Mammary epithelial cell (primary cell): ENCODE results near the gene GABRR2.

Experiments used
- EZH2 ChIP-seq: IDR thresholded peaks from 2 replicates; pipeline ENCODE4 v1.6.1; 2012; ENCODE audit warnings: low read length, inconsistent platforms, borderline replicate concordance
- TF ChIP-seq, protein P1 (sequence below), 2 donors: IDR thresholded peaks in 1 of 2; conservative IDR thresholded peaks in 1 of 2; 2 replicates each; pipeline ENCODE4 v1.5.1; 2011 to 2012; ENCODE audit warnings: inconsistent platforms in 2 of 2, low read length in 2 of 2, mild to moderate bottlenecking in 2 of 2, control low read depth in 1 of 2, low read depth in 1 of 2; ENCODE audit not compliant: insufficient read depth in 1 of 2; ENCODE audit errors: extremely low read depth in 1 of 2

DNA sequence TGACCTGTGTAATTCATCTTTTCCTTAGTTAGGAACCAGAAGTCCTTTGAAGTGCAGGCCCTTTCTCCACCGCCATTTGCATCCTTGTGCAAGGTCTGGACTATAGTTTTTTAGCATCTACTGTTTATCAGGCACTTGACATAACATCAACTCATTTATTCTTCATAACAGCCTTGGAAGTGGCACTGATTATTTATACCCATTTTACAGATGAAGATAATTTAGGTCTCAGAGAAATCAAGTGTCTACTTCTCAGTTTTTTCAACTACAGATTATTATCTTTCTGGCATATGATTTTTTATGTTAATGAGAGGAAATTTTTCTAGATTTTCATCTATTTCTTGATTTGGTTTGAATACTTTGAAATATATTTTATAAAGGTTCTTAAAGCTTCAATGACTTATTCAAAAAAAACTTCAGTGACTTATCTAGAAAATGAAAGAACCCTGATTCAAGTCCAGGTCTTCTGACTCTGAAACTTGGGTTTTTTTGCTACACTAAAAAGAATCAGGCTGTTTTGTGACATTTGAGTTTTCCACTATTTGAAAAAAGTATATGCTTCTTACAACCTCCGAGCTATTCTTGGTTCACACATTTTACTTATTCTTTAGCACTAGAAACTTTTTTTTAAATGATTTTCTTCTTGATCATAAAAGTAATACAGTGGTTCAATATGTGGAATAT is 40.6 kb upstream of the GABRR2 start:
- TF ChIP-seq, protein P1, sequence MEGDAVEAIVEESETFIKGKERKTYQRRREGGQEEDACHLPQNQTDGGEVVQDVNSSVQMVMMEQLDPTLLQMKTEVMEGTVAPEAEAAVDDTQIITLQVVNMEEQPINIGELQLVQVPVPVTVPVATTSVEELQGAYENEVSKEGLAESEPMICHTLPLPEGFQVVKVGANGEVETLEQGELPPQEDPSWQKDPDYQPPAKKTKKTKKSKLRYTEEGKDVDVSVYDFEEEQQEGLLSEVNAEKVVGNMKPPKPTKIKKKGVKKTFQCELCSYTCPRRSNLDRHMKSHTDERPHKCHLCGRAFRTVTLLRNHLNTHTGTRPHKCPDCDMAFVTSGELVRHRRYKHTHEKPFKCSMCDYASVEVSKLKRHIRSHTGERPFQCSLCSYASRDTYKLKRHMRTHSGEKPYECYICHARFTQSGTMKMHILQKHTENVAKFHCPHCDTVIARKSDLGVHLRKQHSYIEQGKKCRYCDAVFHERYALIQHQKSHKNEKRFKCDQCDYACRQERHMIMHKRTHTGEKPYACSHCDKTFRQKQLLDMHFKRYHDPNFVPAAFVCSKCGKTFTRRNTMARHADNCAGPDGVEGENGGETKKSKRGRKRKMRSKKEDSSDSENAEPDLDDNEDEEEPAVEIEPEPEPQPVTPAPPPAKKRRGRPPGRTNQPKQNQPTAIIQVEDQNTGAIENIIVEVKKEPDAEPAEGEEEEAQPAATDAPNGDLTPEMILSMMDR (conservative IDR thresholded peaks at IDR 0.05 in 1 of 2, IDR thresholded peaks at IDR 0.05 in 1 of 2; ENCODE audit: extremely low read depth in 1 of 2, insufficient read depth in 1 of 2, low read depth in 1 of 2, low read length in 2 of 2) = no peak
- no peak for TF ChIP-seq EZH2
